ENCODE measurements around the gene GABBR2.

DNA sequence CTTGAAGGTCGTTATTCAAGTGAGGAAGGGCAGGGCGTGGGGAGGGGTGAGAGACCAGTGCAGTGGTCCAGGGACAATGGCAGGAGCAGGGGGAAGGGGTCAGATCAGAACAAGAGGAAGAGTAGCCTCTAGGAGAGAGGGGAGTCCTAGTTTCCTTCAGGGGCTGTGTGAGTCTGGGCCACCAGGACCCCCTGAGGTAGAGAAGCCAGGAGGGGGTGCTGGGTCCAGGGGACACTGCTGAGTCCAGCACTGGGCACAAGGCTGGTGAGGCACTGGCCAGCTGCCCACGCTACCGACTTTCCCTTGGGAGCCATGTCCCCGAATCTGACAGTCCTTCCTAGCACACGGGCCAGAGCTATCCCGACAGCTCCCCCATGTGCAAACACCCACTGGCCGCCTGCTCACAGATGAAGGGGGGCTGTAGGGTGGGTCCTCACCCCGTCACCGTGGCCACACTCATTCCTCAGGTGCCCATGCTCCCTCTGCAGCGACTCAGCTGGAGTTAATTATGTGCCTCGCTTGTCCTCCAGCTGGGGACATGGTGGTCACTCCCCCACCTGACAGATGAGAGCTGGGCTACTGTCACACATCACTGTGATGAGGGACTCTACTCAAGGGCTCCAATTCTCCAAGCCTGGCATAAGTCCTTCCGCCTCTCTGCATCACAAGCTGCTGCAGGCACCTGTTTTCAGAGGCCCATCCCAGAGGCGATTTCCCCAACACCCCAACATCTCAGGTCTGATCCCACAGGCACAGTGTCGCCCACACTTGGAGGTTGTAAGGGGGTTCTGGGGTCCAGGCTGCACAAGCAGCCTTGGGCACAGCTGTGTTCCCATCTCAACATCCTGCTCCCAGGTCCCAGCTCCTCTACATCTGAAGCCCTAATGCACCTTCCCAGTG, 115.1 kb downstream of the GABBR2 start:
- TF ChIP-seq POLR2AphosphoS5 (IDR thresholded peaks at IDR 0.05; ENCODE audit: low read depth, low read length), result no peak
- TF ChIP-seq SMC3 (IDR thresholded peaks at IDR 0.05; ENCODE audit: low read depth, low read length), result no peak
- TF ChIP-seq, protein P1, sequence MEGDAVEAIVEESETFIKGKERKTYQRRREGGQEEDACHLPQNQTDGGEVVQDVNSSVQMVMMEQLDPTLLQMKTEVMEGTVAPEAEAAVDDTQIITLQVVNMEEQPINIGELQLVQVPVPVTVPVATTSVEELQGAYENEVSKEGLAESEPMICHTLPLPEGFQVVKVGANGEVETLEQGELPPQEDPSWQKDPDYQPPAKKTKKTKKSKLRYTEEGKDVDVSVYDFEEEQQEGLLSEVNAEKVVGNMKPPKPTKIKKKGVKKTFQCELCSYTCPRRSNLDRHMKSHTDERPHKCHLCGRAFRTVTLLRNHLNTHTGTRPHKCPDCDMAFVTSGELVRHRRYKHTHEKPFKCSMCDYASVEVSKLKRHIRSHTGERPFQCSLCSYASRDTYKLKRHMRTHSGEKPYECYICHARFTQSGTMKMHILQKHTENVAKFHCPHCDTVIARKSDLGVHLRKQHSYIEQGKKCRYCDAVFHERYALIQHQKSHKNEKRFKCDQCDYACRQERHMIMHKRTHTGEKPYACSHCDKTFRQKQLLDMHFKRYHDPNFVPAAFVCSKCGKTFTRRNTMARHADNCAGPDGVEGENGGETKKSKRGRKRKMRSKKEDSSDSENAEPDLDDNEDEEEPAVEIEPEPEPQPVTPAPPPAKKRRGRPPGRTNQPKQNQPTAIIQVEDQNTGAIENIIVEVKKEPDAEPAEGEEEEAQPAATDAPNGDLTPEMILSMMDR (IDR thresholded peaks at IDR 0.05), result no peak
- no peak for TF ChIP-seq TAF1 (IDR thresholded peaks at IDR 0.05; ENCODE audit: borderline replicate concordance, low read depth, low read length)
- no peak for TF ChIP-seq RAD21 (IDR thresholded peaks at IDR 0.05; ENCODE audit: low read length)
- TF ChIP-seq, protein P2, sequence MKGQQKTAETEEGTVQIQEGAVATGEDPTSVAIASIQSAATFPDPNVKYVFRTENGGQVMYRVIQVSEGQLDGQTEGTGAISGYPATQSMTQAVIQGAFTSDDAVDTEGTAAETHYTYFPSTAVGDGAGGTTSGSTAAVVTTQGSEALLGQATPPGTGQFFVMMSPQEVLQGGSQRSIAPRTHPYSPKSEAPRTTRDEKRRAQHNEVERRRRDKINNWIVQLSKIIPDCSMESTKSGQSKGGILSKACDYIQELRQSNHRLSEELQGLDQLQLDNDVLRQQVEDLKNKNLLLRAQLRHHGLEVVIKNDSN (IDR thresholded peaks at IDR 0.05; ENCODE audit: borderline replicate concordance, low read depth), result no peak
- TF ChIP-seq FOXJ3 (CRISPR knock-in tag; IDR thresholded peaks at IDR 0.05), result no peak
- TF ChIP-seq EZH2phosphoT487 (IDR thresholded peaks at IDR 0.05; ENCODE audit: borderline replicate concordance, low read depth), result no peak
- TF ChIP-seq, protein P3, sequence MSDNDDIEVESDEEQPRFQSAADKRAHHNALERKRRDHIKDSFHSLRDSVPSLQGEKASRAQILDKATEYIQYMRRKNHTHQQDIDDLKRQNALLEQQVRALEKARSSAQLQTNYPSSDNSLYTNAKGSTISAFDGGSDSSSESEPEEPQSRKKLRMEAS (IDR thresholded peaks at IDR 0.05; ENCODE audit: low read depth), result no peak
- no peak for TF ChIP-seq CHD2 (IDR thresholded peaks at IDR 0.05; ENCODE audit: low read length, partially characterized antibody)
- TF ChIP-seq FOSL2 (IDR thresholded peaks at IDR 0.05; ENCODE audit: borderline replicate concordance, low read depth), result no peak
- TF ChIP-seq EP300 (IDR thresholded peaks at IDR 0.05; ENCODE audit: borderline replicate concordance in 1 of 2, low read depth in 1 of 2, low read length in 1 of 2), result no peak
- no peak for TF ChIP-seq NRF1 (IDR thresholded peaks at IDR 0.05; ENCODE audit: low read depth, low read length)
- TF ChIP-seq, protein P4, sequence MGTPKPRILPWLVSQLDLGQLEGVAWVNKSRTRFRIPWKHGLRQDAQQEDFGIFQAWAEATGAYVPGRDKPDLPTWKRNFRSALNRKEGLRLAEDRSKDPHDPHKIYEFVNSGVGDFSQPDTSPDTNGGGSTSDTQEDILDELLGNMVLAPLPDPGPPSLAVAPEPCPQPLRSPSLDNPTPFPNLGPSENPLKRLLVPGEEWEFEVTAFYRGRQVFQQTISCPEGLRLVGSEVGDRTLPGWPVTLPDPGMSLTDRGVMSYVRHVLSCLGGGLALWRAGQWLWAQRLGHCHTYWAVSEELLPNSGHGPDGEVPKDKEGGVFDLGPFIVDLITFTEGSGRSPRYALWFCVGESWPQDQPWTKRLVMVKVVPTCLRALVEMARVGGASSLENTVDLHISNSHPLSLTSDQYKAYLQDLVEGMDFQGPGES (IDR thresholded peaks at IDR 0.05; ENCODE audit: low read depth, low read length), result no peak
